ENCODE results near the gene MRPL4.
"Not testable (repeated sequence)": the region's sequence is repeated elsewhere in the genome, so short reads cannot be mapped to it uniquely, and the experiment has no call there.

The MRPL4 gene

DNA sequence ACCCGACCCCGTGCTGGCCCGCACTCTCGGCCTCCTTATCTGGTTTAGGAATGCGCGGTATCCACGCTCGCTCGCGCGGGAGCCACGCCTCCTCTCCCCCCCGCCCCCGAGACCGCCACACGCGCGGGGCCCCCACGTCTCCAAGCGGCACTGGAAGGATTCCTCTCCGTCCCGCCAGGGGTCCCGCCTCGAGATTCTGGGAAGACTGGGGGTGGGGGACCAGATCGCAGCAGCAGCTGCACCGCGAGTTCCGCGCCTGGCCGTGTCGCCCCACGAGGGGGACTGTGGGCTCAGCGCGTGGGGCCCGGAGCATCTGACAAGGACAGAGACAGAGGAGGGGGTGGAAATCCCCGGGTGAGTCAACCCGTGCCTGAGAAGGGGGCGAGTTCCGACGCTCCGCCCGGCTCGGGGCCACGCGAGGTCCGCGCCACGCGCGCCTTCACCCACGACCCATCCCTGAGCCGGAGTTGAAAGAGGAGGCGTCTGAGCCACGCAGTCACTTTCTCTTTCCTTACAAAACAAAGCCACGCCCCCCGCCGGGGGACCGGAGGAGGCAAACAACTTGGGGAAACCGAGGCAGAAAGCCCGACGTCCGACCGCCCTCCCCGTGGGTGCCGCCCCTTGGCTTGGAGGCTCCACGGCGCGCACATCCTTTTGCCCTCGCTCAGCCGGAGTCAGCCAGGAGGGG lies 21.7 kb upstream of the MRPL4 start:
- no peak for DNase-seq (ENCODE audit: low read depth)

DNA sequence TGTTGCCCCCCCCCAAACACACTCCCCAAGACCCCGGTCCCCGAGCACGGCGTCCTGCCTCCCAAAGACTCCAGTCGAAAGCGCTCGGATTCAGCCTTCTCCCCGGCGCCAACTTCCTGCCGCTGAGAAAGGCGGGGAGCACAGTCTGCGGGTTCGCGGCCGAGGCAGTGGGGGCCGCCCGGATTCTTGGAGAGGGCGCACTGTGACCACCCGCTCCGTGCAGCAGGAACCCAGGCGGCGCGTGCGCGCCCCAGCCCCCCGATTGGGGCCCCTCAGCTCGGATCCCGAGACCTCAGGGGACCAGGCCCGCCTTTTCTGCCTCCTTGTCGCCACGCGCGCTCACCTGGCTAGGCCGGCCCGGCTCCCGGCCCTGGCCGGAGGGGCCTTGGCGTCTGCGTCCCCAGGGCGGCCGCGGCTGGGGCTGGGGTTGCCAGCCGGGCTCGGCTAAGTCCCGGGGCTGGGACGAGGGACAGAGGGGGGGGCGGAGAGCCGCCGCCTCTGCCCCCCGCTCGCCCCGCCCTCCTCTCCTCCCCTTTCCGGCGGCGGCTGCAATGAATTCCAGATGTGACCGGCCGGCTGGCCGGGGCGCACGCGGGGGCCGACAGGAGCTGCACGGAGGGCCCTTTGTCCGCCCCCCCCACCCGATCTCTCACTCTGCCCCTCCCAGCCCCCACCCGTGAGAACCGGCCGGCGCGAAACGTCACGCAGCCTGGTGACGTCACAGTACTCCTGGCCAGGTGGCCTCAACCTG lies 21.0 kb upstream of the MRPL4 start, which contains the start of gene S1PR2:
S1PR2 (minus strand) TSS at position 471 of the 751 bp plus-strand sequence. CDS start 6,426 bp downstream, outside the sequence.
- DNase-seq (ENCODE audit: low read depth), result no peak

DNA sequence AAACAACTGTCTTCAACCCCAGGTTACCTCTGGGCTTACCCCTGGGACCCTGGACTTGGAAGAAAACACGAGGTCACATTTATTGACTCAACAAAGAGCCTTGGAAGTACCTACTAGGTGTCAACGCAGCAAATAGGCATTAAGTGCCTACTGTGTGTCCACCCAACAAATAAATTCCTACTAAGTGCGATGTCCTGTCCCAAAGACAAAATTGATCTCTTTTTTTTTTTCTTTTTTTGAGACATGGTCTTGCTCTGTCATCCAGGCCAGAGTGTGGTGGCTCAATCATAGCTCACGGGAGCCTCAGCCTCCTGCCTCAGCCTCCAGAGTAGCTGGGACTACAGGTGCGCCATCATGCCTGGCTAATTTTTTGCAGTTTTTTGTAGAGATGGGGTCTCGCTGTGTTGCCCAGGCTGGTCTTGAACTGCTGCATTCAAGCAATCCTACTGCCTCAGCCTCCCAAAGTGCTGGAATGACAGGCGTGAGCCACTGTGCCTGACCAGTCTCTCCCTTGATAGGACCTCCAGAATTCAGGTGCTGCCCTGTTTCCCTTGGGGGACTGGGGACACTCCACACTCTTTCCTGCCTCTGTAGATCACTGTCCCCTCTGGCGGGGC lies 20.3 kb upstream of the MRPL4 start:
- no peak for DNase-seq (ENCODE audit: low read depth)

DNA sequence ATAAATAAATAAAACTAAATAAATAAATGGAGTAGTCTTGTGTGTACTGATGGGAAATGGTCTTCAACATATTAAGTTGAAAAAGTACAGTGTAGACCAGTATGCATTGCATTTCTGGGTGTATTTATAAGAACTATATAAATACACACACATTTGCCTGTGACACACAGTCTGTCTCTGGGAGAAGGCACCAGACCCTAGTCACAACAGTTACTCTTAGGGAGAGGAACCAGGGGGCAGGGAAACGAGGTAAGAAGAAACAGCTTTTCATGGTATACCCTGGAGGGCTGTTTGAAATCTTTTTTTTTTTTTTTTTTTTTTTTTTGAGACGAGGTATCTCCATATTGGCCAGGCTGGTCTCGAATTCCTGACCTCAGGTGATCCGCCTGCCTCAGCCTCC lies 18.1 kb upstream of the MRPL4 start:
- no peak for DNase-seq (ENCODE audit: low read depth)

DNA sequence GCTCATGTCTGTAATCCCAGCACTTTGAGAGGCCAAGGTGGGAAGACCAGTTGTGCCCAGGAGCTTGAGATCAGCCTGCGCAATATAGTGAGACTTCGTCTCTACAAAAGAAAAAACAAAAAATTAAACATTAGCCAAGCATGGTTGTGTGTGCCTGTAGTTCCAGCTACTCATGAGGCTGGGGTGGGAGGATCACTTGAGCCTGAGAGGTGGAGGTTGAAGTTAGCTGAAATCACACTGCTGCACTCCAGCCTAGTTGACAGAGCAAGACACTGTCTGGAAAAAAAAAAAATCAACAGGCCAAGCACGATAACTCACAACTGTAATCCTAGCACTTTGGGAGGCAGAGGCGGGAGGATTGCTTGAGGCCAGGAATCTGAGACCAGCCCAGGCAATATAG lies 17.0 kb upstream of the MRPL4 start:
- no peak for DNase-seq (ENCODE audit: low read depth)

DNA sequence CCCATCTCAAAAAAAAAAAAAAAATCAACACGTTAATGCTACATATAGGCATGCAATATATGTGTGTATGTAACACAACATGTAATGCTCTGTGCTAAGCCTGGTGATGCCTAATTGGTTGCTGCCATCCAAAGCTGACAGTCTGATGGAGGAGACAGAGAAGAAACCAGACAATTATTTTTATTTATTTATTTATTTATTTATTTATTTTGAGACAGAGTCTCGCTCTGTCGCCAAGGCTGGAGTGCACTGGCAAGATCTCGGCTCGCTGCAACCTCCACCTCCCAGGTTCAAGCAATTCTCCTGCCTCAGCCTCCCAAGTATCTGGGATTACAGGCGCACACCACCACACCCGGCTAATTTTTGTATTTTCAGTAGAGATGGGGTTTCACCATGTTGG lies 16.6 kb upstream of the MRPL4 start:
- DNase-seq (ENCODE audit: low read depth), result not testable (repeated sequence)

DNA sequence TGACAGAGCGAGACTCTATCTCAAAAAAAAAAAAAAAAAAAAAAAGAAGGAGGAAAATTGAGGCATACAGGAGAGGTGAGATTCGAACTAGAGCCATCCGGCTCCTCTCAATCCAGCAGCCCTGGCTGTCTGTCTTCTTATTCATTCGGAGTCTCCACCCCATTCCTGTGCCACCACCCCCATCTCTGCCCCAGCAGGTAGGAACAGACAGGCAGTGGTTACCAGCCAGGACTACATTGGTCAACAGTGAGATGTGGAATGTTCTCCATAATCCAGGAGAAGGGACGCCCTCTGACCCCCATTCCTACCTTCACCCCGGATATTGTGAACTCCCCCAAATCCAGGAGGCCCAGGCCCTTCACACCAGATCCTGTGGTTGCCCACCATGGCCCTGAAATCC lies 14.3 kb upstream of the MRPL4 start:
- no peak for DNase-seq (ENCODE audit: low read depth)

DNA sequence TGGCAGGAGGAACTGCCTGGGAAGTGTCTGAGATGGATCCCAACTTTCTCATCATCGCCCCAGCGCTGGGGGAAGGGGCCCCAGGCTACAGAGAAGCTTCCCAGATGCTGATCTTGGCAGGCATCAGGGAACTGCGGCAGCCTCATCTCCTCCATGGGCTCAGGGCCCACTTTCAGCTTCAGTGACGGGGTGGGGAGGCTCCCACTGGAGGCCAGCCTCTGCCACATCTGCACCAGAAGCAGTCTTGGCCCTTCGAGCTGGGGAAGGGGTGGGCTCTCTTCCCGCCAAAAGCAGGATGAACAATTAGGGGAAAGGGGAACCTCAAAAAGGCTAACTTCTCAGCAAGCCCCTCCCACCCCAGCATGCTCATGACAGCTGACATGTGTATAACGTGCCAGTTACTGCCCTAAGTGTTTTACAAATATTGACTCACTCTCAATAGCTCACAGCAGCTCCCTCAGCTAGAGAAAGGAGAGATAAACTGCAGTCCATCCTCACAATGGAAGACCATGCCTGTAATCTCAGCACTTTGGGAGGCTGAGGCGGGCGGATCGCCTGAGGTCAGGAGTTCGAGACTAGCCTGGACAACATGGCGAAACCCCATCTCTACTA lies 13.7 kb upstream of the MRPL4 start:
- peak; percentile 71 for DNase-seq (ENCODE audit: low read depth)

DNA sequence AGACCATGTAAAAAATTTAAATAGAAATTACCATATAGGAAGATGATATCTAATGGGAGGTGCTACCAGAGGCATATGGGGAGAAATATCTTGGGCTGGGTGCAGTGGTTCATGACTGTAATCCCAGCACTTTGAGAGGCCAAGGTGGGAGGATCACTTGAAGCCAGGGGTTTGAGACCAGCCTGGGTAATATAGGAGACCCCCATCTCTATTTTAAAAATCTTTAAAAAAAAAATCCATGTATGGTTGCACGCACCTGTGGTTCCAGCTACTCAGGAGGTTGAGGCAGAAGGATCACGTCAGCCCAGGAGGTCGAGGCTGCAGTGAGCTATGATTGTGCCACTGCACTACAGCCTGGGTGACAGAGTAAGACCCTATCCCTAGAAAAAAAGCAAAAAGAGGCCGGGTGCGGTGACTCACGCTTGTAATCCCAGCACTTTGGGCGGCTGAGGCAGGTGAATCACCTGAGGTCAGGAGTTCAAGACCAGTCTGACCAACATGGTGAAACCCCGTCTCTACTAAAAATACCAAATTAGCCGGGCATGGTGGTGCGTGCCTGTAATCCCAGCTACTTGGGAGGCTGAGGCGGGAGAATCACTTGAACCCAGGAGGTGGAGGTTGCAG lies 10.1 kb upstream of the MRPL4 start:
- not testable (repeated sequence) for DNase-seq (ENCODE audit: low read depth)

DNA sequence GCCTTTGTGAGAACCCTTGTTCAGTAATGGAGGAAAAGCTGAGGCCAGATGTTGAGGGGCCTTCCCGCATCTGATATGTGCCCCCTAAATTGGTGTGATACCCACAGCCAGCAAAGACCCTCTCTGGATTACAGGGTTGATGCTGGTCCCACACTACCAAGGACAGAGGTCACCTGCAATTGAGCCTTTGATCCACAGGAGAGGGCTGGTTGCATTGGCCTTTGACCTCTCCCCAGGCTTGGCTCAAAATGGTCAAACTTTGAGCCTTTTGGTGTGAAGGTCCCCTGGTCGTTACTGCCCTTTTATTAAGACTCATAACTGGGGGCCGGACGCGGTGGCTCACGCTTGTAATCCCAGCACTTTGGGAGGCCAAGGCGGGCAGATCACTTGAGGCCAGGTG lies 8.4 kb upstream of the MRPL4 start:
- no peak for DNase-seq (ENCODE audit: low read depth)

DNA sequence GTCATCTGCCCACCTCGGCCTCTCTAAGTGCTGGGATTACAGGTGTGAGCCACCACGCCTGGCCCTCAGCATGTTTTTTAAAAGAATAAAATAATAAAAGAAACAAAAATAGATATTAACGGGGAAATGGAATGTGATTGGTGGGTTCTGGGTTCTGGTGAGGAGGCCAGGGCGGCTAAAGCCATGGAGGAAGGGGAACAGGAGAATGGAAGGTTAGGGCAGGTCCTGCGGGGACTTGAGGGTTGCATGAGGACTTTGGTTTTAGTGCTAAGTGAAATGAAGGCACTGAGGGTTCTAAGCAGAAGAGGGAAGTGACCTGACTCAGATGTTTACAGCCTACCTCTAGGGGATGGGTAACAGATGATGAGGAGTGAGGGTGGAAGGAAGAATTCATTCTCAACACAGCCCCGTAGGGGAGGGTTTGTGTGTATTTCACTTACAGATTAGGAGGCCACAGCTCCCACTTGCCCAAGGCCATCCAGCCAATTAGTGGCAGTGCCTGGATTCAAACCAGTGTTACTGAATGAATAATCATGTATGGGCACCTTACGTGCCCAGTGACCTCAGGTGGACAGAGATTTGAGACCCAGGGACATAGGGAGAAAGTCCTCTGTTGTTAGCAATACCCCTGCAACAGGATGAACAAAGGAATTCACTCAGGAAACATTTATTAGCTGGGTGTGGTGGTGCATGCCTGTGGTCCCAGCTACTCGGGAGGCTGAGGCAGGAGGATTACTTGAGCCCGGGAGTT lies 6.7 kb upstream of the MRPL4 start:
- DNase-seq (ENCODE audit: low read depth), result no peak

DNA sequence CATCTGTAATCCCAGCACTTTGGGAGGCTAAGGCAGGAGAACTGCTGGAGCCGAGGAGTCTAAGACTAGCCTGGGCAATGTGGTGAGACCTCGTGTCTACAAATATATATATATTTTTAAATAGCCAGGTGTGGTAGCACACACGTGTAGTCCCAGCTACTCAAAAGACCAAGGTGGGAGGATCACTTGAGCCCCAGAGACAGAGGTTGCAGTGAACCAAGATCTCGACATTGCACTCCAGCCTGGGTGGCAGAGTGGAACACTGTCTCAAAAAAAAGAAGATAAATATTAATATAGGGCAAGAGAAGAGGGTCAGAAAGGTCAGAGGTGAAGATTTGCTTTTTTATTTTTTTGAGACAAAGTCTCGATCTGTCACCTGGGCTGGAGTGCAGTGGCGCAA lies 5.5 kb upstream of the MRPL4 start:
- DNase-seq (ENCODE audit: low read depth), result no peak

DNA sequence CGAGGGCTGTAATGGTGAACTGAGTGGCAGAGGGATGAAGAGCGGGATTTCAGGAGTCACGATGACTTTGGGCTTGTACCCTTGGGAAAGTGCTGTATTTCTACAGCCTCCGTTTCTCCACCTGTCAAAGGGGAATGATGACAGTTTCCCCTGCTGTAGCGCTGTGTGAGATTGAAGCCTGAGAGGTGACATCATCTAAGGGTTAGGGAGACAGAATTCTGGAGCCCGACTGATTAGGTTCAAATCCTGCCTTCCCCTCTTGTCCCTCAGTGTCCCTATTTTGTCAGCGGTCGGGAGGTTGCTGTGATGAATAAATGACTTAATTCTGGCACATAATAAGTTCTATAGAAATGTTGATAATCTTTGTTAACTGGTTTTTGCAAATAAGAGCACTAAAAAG lies 693 bp downstream of the MRPL4 start:
- DNase-seq (ENCODE audit: low read depth), result no peak

DNA sequence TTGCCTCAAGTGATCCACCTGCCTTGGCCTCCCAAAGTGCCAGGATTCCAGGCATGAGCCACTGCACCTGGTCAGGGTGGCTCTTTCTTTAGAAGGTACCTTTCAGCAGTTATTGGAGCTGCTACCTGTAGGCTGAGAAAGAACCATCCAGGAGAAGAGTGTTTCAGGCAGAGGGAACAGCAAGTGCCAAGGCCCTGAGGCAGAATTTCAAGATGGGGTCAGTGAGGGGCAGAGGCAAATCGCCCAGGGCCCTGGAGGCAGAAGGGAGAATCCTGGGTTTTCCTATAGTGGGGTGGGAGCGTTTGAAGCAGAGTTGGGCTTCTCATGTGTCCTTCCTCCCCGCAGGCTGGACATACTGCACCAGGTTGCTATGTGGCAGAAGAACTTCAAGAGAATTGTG lies 2.2 kb downstream of the MRPL4 start:
- DNase-seq (ENCODE audit: low read depth), result no peak

DNA sequence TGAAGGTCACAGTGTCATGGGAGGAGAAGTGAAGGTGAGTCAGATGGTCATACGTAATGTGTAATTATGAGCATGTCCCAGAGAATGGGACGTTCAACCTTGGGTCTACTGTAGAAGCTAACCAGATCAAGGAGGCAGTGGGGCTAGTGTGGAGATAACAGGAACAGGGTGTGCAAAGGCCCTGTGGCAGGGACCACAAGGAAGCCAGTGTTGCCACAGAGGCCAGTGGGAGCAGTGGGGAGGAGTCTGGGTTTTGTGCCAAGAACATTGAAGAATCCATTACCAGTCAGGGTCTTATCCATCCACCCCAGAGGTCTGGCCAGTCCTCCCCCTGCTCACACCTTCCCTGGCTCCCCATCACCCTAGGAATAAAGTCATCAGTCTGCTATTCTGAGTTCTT lies 3.3 kb downstream of the MRPL4 start:
- no peak for DNase-seq (ENCODE audit: low read depth)

DNA sequence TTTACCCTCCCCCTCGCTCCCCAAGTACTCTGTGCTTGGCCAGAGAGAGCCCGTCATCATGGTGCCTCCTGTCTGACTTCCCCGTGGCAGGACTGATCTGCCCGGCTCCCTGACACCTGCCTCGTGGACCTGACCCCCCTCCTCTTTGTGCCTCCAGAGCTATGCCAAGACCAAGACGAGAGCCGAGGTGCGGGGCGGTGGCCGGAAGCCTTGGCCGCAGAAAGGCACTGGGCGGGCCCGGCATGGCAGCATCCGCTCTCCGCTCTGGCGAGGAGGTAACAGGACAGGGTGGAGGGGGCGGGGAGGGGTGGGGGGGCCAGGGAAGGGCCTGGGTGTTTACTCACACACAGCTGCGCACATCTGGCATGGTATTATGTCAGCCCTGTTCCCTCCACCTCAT lies 4.5 kb downstream of the MRPL4 start:
- DNase-seq (ENCODE audit: low read depth), result no peak

DNA sequence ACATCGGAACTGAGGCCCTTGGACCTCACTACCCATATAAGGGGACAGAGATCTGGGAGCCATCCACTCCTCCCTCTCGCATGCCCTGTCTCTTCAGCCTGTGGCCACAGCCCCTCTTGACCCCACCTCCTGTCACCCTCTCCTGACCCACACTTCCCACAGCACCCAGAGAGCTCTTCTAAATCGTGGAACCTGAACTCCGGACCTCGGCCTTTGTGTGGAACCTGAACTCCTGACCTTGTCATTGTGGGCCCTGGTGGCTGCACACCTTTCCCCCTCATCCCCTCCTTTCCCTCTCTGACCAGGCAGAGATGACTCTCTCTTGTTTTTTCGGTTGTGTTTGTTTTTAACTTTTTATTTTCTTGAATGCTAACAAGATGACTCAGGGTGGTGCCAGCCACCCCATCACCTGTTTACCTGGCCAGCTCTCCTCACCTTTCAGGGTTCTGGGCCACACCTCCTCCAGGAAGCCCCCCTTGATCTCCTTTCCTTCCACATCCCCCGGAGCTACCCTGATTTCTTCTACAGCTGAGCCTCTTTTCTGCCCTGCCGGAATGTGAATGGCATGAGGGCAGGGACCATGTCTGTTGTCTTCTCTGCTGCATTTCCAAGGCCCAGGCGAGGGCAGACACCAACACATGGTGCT lies 5.1 kb downstream of the MRPL4 start:
- no peak for DNase-seq (ENCODE audit: low read depth)

DNA sequence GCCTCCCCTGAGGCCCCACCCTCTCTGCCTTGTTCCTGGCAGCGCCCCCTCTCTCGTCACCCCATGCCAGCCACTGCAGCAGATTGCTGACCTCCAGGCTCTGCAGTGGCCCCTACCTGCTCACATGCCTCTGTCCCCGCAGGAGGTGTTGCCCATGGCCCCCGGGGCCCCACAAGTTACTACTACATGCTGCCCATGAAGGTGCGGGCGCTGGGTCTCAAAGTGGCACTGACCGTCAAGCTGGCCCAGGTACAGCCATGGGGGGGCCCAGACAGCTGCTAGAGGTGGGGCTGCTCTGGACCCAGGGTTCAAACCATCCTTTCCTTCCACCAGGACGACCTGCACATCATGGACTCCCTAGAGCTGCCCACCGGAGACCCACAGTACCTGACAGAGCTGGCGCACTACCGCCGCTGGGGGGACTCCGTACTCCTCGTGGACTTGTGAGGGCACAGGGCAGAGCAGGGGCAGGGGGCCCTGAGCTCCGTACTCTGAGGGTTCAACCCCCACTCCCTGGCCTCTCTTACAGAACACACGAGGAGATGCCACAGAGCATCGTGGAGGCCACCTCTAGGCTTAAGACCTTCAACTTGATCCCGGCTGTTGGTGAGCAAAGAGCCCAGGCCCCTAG lies 6.2 kb downstream of the MRPL4 start:
- no peak for DNase-seq (ENCODE audit: low read depth)

DNA sequence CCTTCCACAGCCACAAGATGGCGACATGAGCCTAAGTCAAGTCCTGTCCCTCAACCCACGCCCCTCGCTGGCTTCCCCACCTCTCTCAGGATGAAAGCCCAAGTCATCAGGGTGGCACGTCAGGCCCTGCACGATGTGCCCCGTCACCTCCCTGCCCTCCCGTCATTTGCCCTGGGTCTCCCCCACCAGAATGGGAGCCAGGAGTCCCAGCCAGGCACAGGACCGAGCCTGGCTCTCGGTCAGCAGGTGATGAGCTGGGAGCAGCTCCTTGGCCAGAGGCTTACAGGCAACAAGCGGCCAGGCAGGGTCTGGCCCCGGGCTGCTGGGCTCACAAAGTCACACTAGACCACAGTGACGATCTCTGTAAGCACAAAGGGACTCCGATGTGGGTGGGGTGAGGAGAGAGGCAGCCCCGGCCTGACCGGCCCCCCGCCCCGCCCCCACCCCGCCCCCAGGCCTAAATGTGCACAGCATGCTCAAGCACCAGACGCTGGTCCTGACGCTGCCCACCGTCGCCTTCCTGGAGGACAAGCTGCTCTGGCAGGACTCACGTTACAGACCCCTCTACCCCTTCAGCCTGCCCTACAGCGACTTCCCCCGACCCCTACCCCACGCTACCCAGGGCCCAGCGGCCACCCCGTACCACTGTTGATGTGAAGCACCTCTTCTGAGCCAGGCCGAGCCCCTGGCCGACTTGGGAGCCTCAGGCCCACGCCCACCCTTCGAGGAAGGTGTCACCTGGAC lies 7.3 kb downstream of the MRPL4 start:
- DNase-seq (ENCODE audit: low read depth), result peak; percentile 55

DNA sequence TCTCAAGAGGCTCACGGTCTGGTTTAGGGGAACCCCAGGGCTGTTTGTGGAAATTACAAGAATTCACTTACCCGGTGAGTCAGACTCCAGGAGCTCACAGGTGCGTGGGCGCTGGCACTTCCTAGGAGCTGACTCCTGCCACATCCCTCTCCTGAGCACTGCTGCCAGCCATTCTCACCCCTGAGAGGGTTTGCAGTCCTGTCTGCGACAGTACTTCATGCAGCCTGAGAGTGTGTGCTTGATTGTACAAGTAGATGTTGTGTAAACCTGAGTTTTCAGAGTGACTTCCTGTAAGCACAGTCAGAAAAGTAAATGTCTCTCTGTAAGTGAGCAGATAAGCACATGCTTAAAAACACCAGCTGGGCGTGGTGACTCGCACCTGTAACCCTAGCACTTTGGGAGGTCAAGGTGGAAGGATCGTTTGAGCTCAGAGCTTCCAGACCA lies 8.1 kb downstream of the MRPL4 start:
- no peak for DNase-seq (ENCODE audit: low read depth)

Data from stromal cell of bone marrow (primary cell).